Fibroblast of lung (primary cell): ENCODE results near the gene ANGEL2.

Source experiments
- EZH2 ChIP-seq: IDR thresholded peaks from 2 replicates; pipeline ENCODE4 v1.5.1; 2012; ENCODE audit warnings: low read length, control low read depth, mild to moderate bottlenecking; ENCODE audit errors: missing control alignments
- TF ChIP-seq, protein P1 (sequence below), 2 donors: IDR thresholded peaks in 1 of 2; conservative IDR thresholded peaks in 1 of 2; 1 replicate in 1 of 2; 2 replicates in 1 of 2; pipeline ENCODE4 v1.5.1; 2011 to 2012; ENCODE audit warnings: low read length in 2 of 2, control low read depth in 1 of 2, inconsistent platforms in 1 of 2, low read depth in 1 of 2, mild to moderate bottlenecking in 1 of 2

DNA sequence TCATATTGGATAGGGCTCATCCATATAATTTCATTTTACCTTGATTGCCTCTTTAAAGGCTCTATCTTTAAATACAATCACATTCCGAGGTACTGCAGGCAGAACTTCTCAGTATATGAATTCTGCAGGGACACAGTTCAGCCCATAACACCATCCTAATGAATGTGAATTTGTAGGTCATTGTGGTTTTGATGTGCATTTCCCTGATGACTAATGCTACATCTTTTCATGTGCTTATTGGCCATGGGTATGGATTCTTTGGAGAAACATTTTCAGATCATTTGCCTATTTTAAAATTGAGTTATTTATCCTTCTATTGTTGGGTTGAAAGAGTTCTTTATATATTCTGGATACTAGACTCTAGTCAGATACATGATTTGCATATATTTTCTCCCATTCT lies 25.8 kb upstream of the ANGEL2 start:
- TF ChIP-seq, protein P1, sequence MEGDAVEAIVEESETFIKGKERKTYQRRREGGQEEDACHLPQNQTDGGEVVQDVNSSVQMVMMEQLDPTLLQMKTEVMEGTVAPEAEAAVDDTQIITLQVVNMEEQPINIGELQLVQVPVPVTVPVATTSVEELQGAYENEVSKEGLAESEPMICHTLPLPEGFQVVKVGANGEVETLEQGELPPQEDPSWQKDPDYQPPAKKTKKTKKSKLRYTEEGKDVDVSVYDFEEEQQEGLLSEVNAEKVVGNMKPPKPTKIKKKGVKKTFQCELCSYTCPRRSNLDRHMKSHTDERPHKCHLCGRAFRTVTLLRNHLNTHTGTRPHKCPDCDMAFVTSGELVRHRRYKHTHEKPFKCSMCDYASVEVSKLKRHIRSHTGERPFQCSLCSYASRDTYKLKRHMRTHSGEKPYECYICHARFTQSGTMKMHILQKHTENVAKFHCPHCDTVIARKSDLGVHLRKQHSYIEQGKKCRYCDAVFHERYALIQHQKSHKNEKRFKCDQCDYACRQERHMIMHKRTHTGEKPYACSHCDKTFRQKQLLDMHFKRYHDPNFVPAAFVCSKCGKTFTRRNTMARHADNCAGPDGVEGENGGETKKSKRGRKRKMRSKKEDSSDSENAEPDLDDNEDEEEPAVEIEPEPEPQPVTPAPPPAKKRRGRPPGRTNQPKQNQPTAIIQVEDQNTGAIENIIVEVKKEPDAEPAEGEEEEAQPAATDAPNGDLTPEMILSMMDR (conservative IDR thresholded peaks at IDR 0.05 in 1 of 2, IDR thresholded peaks at IDR 0.05 in 1 of 2; ENCODE audit: low read depth in 1 of 2, low read length in 2 of 2), result no peak
- TF ChIP-seq EZH2, result no peak
